Cardiac muscle cell (in vitro differentiated cells and primary cell): ENCODE measurements around the gene RRH. TPM values are rescaled to one million over a fixed set of nuclear protein-coding genes. Genes with fewer than 3 reads are reported as not detected.

ENCODE experiments used
- DNase-seq, 2 donors: peaks; one replicate each; pipeline versions ENCODE4 v3.0.0 to v3.0.0-alpha.2; 2010 to 2017; ENCODE audit warnings: low read depth in 1 of 2, low spot score in 1 of 2
- H3K27ac ChIP-seq: fragments of 200-600 bp; sonication (generic); 2 replicates; pipeline ENCODE4 v1.5.1; 2016
- H3K27me3 ChIP-seq: fragments of 200-600 bp; sonication (generic); 2 replicates; pipeline ENCODE4 v1.6.0; 2016; ENCODE audit warnings: control low read depth
- H3K36me3 ChIP-seq: fragments of 200-600 bp; sonication (generic); 2 replicates; pipeline ENCODE4 v1.5.1; 2016; ENCODE audit warnings: control low read depth
- H3K4me1 ChIP-seq: fragments of 200-600 bp; sonication (generic); 2 replicates; pipeline ENCODE4 v1.8.1; 2017; ENCODE audit warnings: low read depth, mild to moderate bottlenecking, mixed run types
- H3K4me3 ChIP-seq: fragments of 200-600 bp; sonication (generic); 2 replicates; pipeline ENCODE4 v1.5.1; 2016; ENCODE audit warnings: mild to moderate bottlenecking
- H3K9me3 ChIP-seq: fragments of 200-600 bp; sonication (generic); 2 replicates; pipeline ENCODE4 v1.5.1; 2017; ENCODE audit warnings: low read depth, mild to moderate bottlenecking, control low read depth
- polyA plus RNA-seq: library from polyadenylated mRNA; unstranded; fragments of >200 nt; fragmentation: Nextera tagmentation; extraction: Ambion mirVana; gene quantifications from 2 replicates; pipeline ENCODE4 v1.2.1, GENCODE V29; 2016
- total RNA-seq: library from RNA; depleted of rRNA; stranded (reverse); fragments of >200 nt; gene quantifications from 2 replicates; pipeline ENCODE4 v1.2.3, GENCODE V29; 2016
- TF ChIP-seq, protein P1 (sequence below): IDR thresholded peaks from 2 replicates; pipeline ENCODE4 v1.5.1; 2012; ENCODE audit warnings: low read depth, mild to moderate bottlenecking, low read length

The RRH gene
- total and polyA plus RNA-seq, 2 experiments from 2014 or later: 0.15 TPM; not detected in 1

GRCh38 chr4:109890076-109890475, 62.3 kb downstream of the RRH start:
- Histone ChIP-seq H3K9me3 (no peaks in the 10 kb centered on the region), H3K4me1 (no peaks in the 10 kb centered on the region), H3K27ac (no peak overlapping the region), H3K36me3 (no peaks in the 10 kb centered on the region), H3K4me3 (no peak overlapping the region), H3K27me3 (no peaks in the 10 kb centered on the region)
- TF ChIP-seq, protein P1, sequence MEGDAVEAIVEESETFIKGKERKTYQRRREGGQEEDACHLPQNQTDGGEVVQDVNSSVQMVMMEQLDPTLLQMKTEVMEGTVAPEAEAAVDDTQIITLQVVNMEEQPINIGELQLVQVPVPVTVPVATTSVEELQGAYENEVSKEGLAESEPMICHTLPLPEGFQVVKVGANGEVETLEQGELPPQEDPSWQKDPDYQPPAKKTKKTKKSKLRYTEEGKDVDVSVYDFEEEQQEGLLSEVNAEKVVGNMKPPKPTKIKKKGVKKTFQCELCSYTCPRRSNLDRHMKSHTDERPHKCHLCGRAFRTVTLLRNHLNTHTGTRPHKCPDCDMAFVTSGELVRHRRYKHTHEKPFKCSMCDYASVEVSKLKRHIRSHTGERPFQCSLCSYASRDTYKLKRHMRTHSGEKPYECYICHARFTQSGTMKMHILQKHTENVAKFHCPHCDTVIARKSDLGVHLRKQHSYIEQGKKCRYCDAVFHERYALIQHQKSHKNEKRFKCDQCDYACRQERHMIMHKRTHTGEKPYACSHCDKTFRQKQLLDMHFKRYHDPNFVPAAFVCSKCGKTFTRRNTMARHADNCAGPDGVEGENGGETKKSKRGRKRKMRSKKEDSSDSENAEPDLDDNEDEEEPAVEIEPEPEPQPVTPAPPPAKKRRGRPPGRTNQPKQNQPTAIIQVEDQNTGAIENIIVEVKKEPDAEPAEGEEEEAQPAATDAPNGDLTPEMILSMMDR: no peak
- DNase-seq: no peak

Other genes starting within 250 kb of the RRH start
- gene CASP6, start 124.5 kb upstream of the RRH start, total RNA-seq: 23.4 and 28.9 TPM in 2 replicates
- 45.6 and 47.1 TPM in 2 replicates for gene CASP6, start 124.5 kb upstream of the RRH start, polyA plus RNA-seq
- gene PLA2G12A, start 97.9 kb upstream of the RRH start, total RNA-seq: 35.9 and 52.5 TPM in 2 replicates
- gene PLA2G12A, start 97.9 kb upstream of the RRH start, polyA plus RNA-seq: 82.6 and 96.9 TPM in 2 replicates
- 2.1 and 3.2 TPM in 2 replicates for gene CFI, start 26.0 kb upstream of the RRH start, total RNA-seq
- gene CFI, start 26.0 kb upstream of the RRH start, polyA plus RNA-seq: 2.6 and 5.2 TPM in 2 replicates
- 11.9 and 13.4 TPM in 2 replicates for gene GAR1, start 12.2 kb upstream of the RRH start, total RNA-seq
- gene GAR1, start 12.2 kb upstream of the RRH start, polyA plus RNA-seq: 29.2 and 37.4 TPM in 2 replicates
- 0.11 and 0.15 TPM in 2 replicates for gene LRIT3, start 20.1 kb downstream of the RRH start, total RNA-seq
- 0.12 TPM in 1 of 2 replicates, not detected in the other for gene LRIT3, start 20.1 kb downstream of the RRH start, polyA plus RNA-seq
- 3.7 and 11.0 TPM in 2 replicates for gene EGF, start 84.9 kb downstream of the RRH start, total RNA-seq
- 3.0 TPM in 2 replicates for gene EGF, start 84.9 kb downstream of the RRH start, polyA plus RNA-seq